Activated CD4-positive, alpha-beta T cell treated with anti-CD3 and anti-CD28 coated beads, Interleukin-2, amount 10 ng/mL, durations not matched to agents 7 days and 5 days (primary cell): ENCODE results near the gene NSFL1C. TPM values are rescaled to one million over a fixed set of nuclear protein-coding genes. Genes with fewer than 3 reads are reported as not detected.
A peak's percentile ranks its signal among the peaks of the same experiment; 100 is the strongest.

Experiments used
- CTCF ChIA-PET: fragments of 350-600 bp; sonication (Branson Sonifier 250); formaldehyde crosslinking; loops from one replicate; lab custom pipeline; 2021; ENCODE audit warnings: antibody characterized with exemption; lab: Charles Lee
- POLR2A ChIA-PET: fragments of 350-600 bp; sonication (Branson Sonifier 250); formaldehyde crosslinking; loops from one replicate; lab custom pipeline; 2021; ENCODE audit warnings: antibody characterized with exemption; lab: Charles Lee
- DNase-seq: peaks from one replicate; pipeline ENCODE4 v3.0.0-alpha.2; 2020
- H3K27ac Mint-ChIP-seq: one replicate; pipeline ENCODE4 v1.8.0; 2021; ENCODE audit warnings: mild to moderate bottlenecking, moderate library complexity, mixed read lengths
- H3K27me3 Mint-ChIP-seq: one replicate; pipeline ENCODE4 v1.8.0; 2021; ENCODE audit warnings: mixed read lengths
- H3K36me3 Mint-ChIP-seq: one replicate; pipeline ENCODE4 v1.8.0; 2021; ENCODE audit warnings: low read depth, mixed read lengths
- H3K4me1 Mint-ChIP-seq: one replicate; pipeline ENCODE4 v1.8.0; 2021; ENCODE audit warnings: mixed read lengths
- H3K4me3 Mint-ChIP-seq: one replicate; pipeline ENCODE4 v1.8.0; 2021; ENCODE audit warnings: mild to moderate bottlenecking, moderate library complexity, mixed read lengths
- H3K9me3 Mint-ChIP-seq: one replicate; pipeline ENCODE4 v1.8.0; 2021; ENCODE audit warnings: mixed read lengths
- total RNA-seq, 2 experiments: library from RNA; stranded (reverse); gene quantifications; one replicate each; pipeline ENCODE4 v1.2.3, GENCODE V29; 2021

The NSFL1C gene
- total RNA-seq, 2 experiments from 2014 or later = 56.5 to 64.8 TPM

DNA sequence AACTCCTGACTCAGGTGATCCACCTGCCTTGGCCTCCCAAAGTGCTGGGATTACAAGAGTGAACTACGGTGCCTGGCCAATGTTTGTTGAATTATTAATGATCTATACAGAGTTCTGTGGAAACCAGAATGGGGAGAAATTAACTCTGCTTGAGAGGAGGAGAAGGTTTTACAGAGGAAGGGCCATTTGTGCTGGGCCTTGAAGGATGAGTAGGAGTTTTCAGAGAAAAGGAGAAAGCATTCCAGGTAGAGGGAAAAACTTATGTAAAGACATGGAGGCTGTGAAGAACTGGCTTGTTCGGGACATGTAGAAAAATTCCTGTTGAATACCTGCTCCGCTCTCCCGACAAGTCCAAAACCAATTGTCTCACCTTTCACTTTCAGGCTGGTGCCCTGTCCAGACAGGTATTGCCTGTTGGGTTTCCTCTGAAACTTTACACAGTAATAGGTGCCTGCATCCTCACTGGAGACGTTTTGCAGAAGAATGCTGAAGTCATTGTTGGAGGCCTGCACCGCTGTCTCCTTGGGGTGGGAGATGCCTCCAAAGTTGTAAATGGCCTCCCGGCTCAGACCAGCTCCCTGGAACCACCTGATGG lies 11.3 kb upstream of the NSFL1C start:
- no peaks in the 10 kb centered on the region for H3K4me1 Mint-ChIP-seq
- no peak for DNase-seq

DNA sequence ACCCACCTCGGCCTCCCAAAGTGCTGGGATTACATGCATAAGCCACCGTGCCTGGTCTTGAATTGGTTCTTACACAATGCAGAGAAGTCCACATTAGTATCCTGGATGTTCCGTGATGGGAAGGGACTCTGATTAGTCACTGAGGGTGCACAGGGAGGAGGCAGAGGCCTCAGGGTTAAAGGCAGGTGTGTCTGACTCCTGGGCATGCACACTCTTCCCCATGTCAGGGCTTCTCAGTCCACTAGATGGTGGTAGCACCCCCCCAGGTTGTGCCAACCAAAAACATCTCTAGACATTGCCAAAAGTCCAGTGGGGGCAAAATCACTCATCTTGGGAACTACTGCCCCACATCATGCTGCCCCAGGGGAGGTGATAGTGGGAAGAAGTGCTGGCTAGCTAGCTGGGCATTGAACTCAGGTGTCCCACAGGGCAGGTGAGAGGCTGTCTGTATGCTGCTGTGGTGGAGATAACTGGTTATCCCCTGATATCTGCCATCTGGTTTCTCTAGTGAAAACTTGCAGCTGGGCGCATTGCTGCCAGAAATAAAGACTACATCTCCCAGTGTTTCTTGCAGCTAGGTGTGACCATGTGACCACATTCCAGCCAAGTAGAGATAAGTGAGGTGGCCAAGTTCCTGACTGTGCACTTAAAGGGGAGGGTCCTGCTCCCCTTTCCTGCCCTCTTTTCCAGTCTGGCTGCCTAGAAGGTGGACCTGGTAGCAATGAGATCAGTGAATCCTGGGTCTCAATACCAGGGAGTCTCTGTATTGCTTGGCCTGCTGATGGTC lies 8.4 kb upstream of the NSFL1C start:
- POLR2A ChIA-PET = no interaction called here
- no peaks in the 10 kb centered on the region for H3K36me3 Mint-ChIP-seq
- no peak overlapping the region for H3K27ac Mint-ChIP-seq
- CTCF ChIA-PET = interaction anchor here (0.7 to 2.4 kb wide), 3 partner anchors 8 to 127 kb away, joined by 3 to 13 read pairs (median 5); partner anchors contain the start of gene NSFL1C
- no peaks in the 10 kb centered on the region for H3K4me1 Mint-ChIP-seq
- H3K9me3 Mint-ChIP-seq = no peaks in the 10 kb centered on the region
- no peak for DNase-seq
- H3K4me3 Mint-ChIP-seq = no peak overlapping the region
- H3K27me3 Mint-ChIP-seq = no peaks in the 10 kb centered on the region

More for the DNA sequence above, 11.3 kb upstream of the NSFL1C start:
- no peak overlapping the region for H3K4me3 Mint-ChIP-seq
- H3K36me3 Mint-ChIP-seq = no peaks in the 10 kb centered on the region
- CTCF ChIA-PET = interaction anchor here (0.7 kb wide), 1 partner anchor 11 kb away, joined by 3 read pairs; no protein-coding TSS in a partner anchor
- H3K9me3 Mint-ChIP-seq = no peaks in the 10 kb centered on the region
- POLR2A ChIA-PET = no interaction called here
- H3K27ac Mint-ChIP-seq = no peak overlapping the region
- peaks cover 2% of the 10 kb centered on the region for H3K27me3 Mint-ChIP-seq

DNA sequence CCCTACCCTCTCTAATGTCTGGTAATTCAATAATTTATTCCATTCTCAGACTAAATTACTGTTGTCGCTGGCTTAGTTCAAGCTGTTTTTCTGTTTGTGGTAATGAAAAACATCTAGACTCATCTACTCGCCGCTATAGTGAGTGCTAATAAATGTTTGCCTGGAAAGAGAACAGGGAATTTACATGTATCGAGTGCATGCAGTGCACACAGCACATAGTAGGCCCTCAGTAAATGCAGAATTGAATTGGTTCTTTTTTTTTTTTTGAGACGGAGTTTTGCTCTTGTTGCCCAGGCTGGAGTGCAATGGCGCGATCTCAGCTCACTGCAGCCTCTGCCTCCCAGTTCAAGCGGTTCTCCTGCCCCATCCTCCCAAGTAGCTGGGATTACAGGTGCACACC lies 7.7 kb upstream of the NSFL1C start:
- Mint-ChIP-seq H3K4me1 (no peaks in the 10 kb centered on the region), H3K4me3 (no peak overlapping the region), H3K9me3 (no peaks in the 10 kb centered on the region), H3K36me3 (no peaks in the 10 kb centered on the region), H3K27ac (no peak overlapping the region), H3K27me3 (no peaks in the 10 kb centered on the region)
- CTCF ChIA-PET = interaction anchor here (0.7 kb wide), 1 partner anchor 126 kb away, joined by 3 read pairs; no protein-coding TSS in a partner anchor
- DNase-seq = no peak
- POLR2A ChIA-PET = no interaction called here

DNA sequence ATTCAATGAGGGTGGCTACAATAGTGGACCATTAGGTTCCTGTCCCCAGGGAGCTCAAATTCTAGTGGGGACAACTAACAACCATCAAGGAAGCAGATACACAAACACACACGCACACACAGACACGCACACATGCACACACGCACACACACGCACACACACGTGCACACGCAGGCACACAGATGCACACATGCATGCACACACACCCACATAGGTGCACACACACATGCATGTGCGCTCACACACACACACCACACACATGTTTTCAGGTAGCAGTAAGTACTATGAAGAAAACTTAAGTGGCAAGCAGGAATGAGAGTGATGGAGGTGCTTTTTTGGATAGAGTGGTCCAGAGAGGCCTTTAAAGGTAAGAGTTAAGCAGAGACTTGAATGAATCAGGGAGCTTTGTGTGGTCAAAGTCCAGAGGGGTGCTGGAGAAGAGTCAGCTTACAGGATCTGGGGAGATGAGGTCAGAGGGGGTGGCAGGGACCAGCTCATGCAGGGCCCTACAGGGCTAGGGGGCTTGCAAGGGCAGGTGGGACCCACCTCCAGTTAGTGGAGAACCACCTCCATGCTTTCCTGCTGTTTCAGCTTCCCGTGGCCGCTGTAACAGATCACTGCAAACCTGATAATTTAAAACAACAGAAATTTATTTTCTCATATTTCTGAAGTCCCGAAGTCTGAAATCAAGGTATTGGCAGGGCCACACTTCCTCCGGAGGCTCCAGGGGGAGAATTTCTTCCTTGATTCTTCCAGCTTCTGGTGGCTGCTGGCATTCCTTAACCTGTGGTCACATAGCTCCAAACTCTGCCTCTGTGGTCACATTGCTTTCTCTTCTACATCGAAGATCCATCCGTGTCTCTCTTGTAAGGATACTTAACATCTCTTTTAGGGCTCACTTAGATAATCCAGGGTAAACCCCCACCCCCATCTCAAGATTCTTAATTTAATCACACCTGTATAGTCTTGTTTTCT lies 6.9 kb upstream of the NSFL1C start:
- ChIA-PET CTCF (interaction anchor here (1.1 kb wide), 1 partner anchor 255 kb away, joined by 3 read pairs; no protein-coding TSS in a partner anchor), POLR2A (interaction anchor here (0.6 kb wide), 1 partner anchor 1066 kb away, joined by 8 read pairs; no protein-coding TSS in a partner anchor)
- H3K27me3 Mint-ChIP-seq = peaks cover 6% of the 10 kb centered on the region
- DNase-seq = no peak
- no peak overlapping the region for H3K4me3 Mint-ChIP-seq
- H3K27ac Mint-ChIP-seq = no peak overlapping the region
- no peaks in the 10 kb centered on the region for H3K4me1 Mint-ChIP-seq
- H3K9me3 Mint-ChIP-seq = no peaks in the 10 kb centered on the region
- H3K36me3 Mint-ChIP-seq = no peaks in the 10 kb centered on the region

DNA sequence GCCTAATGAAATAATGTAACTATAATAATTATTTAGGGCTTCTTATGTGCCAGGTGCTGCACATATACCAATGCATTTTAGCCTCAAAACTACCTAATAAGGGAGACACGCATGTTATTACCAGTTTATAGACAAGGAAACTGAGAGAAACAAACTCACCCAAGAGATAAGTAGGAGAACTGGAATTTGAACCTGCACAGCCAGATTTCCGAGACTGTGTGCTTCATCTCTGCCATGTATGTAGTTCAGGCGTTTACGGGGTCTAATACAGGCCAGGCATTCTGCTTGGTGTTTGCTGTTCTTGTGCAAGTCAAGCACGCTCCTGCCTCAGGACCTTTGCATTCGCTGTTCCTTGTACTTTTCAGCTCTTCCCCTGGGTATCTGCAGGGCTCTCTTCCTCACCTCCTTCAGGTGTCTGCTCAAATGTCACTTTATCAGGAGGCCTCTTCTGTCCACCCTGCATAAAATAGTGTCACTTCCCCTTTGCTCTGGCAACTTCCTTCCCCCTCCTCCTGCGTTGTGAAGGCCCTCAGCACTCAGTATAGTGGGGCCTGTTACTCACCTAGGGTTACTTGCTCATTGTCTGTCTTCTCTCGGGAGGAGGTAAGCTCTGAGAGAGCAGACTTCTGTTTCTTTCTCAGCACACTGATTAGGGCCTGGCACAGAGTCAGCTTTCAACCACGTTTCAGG lies 6.1 kb upstream of the NSFL1C start:
- Mint-ChIP-seq H3K4me1 (peaks cover 5% of the 10 kb centered on the region), H3K27ac (no peak overlapping the region), H3K9me3 (no peaks in the 10 kb centered on the region), H3K36me3 (no peaks in the 10 kb centered on the region), H3K27me3 (peaks cover 14% of the 10 kb centered on the region), H3K4me3 (no peak overlapping the region)
- ChIA-PET POLR2A (no interaction called here), CTCF (interaction anchor here (1.1 kb wide), 1 partner anchor 256 kb away, joined by 3 read pairs; no protein-coding TSS in a partner anchor)
- no peak for DNase-seq

DNA sequence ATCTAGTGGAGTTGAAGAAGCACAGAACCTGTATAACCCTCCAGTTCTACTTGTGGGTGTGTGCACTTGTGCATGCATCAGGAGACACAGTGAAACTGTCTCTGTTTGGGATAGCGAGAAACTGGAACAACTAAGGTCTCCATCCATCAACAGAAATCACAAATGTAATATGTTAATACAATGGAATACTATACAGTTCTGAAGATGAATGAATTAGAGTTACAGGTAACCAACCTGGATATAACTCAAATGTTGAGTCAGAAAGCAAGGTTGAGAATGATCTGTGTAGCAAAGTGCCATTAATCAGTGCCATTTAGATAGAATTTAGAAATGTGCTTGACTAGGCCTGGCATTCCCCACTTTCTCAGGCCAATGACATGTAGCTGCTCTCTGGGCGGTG lies 4.6 kb upstream of the NSFL1C start:
- no peak overlapping the region for H3K27ac Mint-ChIP-seq
- DNase-seq = no peak
- CTCF ChIA-PET = no interaction called here
- H3K4me3 Mint-ChIP-seq = no peak overlapping the region
- POLR2A ChIA-PET = no interaction called here
- H3K9me3 Mint-ChIP-seq = no peaks in the 10 kb centered on the region
- H3K4me1 Mint-ChIP-seq = peaks cover 14% of the 10 kb centered on the region
- H3K36me3 Mint-ChIP-seq = no peaks in the 10 kb centered on the region
- peaks cover 16% of the 10 kb centered on the region for H3K27me3 Mint-ChIP-seq

DNA sequence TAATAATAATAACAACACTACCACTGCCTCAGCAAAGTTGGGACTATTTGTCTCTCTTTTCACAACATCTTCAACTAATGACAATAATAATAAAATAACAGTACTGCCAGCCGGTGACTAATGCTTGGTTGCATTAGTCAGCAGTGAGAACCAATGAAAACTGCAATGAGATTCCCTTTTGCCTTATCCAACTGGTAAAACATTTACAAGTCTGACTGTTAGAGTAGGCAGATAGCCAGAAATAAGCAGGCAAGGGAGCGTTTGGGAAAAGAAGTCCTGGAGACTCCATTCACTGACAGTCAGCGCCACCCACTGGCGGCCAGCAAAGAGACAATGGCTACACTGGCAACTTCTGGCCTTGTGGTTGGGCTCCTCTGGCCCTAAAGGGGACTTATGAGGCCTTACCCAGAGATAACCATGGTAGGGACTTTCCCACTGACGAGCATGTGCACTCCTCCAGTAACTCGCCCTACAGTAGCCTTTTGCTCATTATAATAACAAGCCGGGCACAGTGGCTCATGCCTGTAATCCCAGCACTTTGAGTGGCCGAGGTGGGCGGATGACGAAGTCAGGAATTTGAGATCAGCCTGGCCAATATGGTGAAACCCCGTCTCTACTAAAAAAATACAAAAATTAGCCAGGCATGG lies 3.4 kb upstream of the NSFL1C start:
- Mint-ChIP-seq H3K4me3 (no peak overlapping the region), H3K4me1 (peaks cover 24% of the 10 kb centered on the region), H3K9me3 (no peaks in the 10 kb centered on the region), H3K27me3 (peaks cover 16% of the 10 kb centered on the region), H3K27ac (no peak overlapping the region), H3K36me3 (no peaks in the 10 kb centered on the region)
- ChIA-PET POLR2A (no interaction called here), CTCF (interaction anchor here (0.7 to 1.9 kb wide), 3 partner anchors 36 to 307 kb away, joined by 3 to 7 read pairs (median 3); no protein-coding TSS in a partner anchor)
- DNase-seq = peak; percentile 22

DNA sequence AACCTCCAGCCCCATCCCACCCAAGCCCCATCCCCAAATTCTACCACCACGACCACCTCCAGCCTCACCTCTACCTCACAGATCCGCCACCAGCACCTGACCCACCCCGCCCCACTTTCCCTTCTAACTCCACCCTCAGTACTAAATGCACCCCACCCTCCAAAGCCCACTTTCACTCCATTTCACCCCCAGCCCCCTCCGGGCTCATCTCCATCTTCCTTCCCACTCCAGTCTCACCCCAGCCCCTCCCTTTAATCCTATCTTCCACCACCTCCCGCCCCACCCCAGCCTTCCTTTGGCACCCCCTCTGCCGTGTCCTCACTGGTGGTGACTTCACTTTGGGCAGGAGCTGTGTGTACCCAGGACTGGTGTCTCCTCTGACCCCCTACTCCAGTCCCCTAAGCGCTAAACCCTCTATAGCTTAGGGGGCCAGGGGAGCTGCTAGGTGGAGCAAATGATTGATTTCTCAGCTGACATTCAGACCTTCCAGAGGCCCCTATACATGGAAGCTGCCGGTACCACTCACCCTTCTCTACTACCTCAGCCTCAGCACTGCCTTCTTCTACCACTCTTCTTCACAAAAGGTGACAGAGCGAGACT lies 2.8 kb upstream of the NSFL1C start:
- no peak for DNase-seq
- Mint-ChIP-seq H3K27me3 (peaks cover 16% of the 10 kb centered on the region), H3K36me3 (no peaks in the 10 kb centered on the region), H3K27ac (no peak overlapping the region), H3K9me3 (no peaks in the 10 kb centered on the region), H3K4me3 (no peak overlapping the region), H3K4me1 (peaks cover 30% of the 10 kb centered on the region)
- CTCF ChIA-PET = interaction anchor here (1.2 to 1.9 kb wide), 3 partner anchors 34 to 308 kb away, joined by 3 to 7 read pairs (median 4); no protein-coding TSS in a partner anchor
- POLR2A ChIA-PET = no interaction called here

DNA sequence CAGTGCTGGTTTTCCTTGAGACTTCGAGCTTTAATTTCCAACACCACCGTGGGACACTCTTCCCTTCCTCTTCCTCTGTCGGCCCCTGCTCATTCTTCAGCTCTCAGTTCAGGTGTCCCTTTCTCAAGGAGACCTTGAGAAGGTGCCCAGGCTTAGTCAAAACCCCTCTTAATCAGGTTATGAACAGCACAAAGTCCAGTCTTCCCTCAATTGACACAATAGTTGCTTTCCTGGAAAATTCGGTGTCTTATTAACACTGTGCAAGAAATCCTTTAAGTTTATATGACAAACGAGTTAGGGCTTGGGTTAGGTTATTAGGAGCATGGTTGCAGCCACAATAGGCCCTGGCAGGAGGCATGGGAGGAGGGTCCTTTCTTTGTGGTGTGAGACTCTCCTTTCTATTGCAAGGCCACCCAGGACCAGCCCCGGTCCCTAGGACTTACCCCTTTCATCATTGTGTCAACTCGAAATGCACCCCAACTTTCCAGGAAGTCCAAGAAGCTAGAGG lies 1.5 kb upstream of the NSFL1C start:
- H3K27me3 Mint-ChIP-seq = peaks cover 16% of the 10 kb centered on the region
- POLR2A ChIA-PET = no interaction called here

DNA sequence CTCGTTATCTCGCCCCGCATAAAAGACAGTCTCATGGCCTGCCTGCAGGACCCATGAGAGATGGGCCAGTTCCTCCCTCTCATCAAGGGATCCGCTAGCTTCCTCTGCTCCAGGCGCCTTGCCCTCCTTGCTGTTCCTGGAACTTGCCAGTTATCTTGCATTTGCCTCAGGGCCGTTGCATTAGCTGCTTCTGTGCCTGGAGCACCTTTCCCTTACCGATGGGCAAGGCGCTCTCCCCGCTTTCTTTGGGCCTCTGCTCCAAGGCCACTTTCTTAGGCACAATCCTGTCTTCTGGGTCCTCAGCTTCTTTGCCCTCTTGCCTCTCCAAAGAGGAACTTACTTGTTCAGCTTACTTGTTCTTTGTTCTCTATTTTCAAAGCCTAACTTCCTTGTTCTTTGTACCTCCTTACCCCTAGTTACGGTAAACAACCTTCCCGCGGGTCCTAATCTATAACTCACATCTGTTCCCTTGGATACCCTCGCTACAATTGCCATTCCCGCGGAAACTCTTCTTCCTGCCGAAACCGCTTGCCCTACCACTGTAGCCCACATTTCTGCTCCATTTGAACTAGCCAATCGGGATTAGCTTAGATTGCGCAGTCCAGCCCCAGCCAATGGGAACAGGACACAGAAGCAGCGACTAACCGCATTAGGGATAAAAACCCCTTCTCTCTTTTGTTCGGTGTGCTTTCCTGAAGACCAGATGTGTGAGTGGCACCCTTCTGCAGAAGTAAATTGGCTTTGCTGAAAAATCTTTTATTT lies 887 bp upstream of the NSFL1C start:
- H3K27ac Mint-ChIP-seq = peak overlapping the region; percentile 48

More for the DNA sequence above, 1.5 kb upstream of the NSFL1C start:
- Mint-ChIP-seq H3K9me3 (no peaks in the 10 kb centered on the region), H3K27ac (no peak overlapping the region), H3K36me3 (peaks cover 5% of the 10 kb centered on the region), H3K4me1 (peaks cover 42% of the 10 kb centered on the region), H3K4me3 (no peak overlapping the region)
- no peak for DNase-seq
- CTCF ChIA-PET = interaction anchor here (1.3 to 2.7 kb wide), 6 partner anchors 23 to 309 kb away, joined by 3 to 10 read pairs (median 6); partner anchors contain the start of gene SIRPB2

More for the DNA sequence above, 887 bp upstream of the NSFL1C start:
- no peaks in the 10 kb centered on the region for H3K9me3 Mint-ChIP-seq
- ChIA-PET POLR2A (no interaction called here), CTCF (interaction anchor here (0.6 to 2.7 kb wide), 24 partner anchors 8 to 635 kb away, joined by 3 to 13 read pairs (median 3); partner anchors contain the start of genes FKBP1A and SIRPB2)
- peaks cover 46% of the 10 kb centered on the region for H3K4me1 Mint-ChIP-seq
- H3K27me3 Mint-ChIP-seq = peaks cover 16% of the 10 kb centered on the region
- DNase-seq = no peak
- H3K4me3 Mint-ChIP-seq = peak overlapping the region; percentile 81
- peaks cover 6% of the 10 kb centered on the region for H3K36me3 Mint-ChIP-seq
